DND-41 (cell line): Measurements from ENCODE around the gene CIDEA.
A peak's percentile ranks its signal among the peaks of the same experiment; 100 is the strongest.

Experiments
- ATAC-seq: fragments of 200-7000 bp; cut with Tn5 transposase; 3 replicates; pipeline ENCODE4 v1.9.1; 2021; ENCODE audit warnings: low read depth; ENCODE audit not compliant: insufficient read depth
- DNase-seq: peaks from one replicate; pipeline ENCODE4 v3.0.0-alpha.2; 2020
- H2AFZ ChIP-seq: 2 replicates; pipeline ENCODE4 v1.6.0; 2012; ENCODE audit warnings: low read depth, low read length
- H3K27ac ChIP-seq: 2 replicates; pipeline ENCODE4 v1.5.1; 2012; ENCODE audit warnings: low read length, inconsistent platforms
- H3K27me3 ChIP-seq: fragments of 200-600 bp; sonication (generic); 2 replicates; pipeline ENCODE4 v1.6.0; 2012; ENCODE audit warnings: low read length, mild to moderate bottlenecking, inconsistent platforms; ENCODE audit not compliant: insufficient read depth, poor library complexity
- H3K36me3 ChIP-seq: 2 replicates; pipeline ENCODE4 v1.5.1; 2012; ENCODE audit warnings: low read length, inconsistent platforms; ENCODE audit not compliant: insufficient read depth
- H3K4me1 ChIP-seq: 2 replicates; pipeline ENCODE4 v1.5.1; 2012; ENCODE audit warnings: mild to moderate bottlenecking, low read length; ENCODE audit not compliant: insufficient read depth
- H3K4me2 ChIP-seq: 2 replicates; pipeline ENCODE4 v1.6.0; 2012; ENCODE audit warnings: mild to moderate bottlenecking, moderate library complexity, low read length, inconsistent platforms; ENCODE audit not compliant: insufficient read depth
- H3K4me3 ChIP-seq, 2 experiments: fragments of 200-600 bp in 1 of 2; shearing (Covaris generic) in 1 of 2; 2 replicates each; pipeline ENCODE4 v1.5.1; 2012 to 2016; ENCODE audit warnings: inconsistent platforms in 2 of 2, low read length in 2 of 2, mild to moderate bottlenecking in 2 of 2, low read depth in 1 of 2, moderate library complexity in 1 of 2
- H3K79me2 ChIP-seq: 2 replicates; pipeline ENCODE4 v1.6.0; 2012; ENCODE audit warnings: low read length, inconsistent platforms; ENCODE audit not compliant: insufficient read depth
- H3K9ac ChIP-seq: 2 replicates; pipeline ENCODE4 v1.6.0; 2012; ENCODE audit warnings: low read depth, mild to moderate bottlenecking, inconsistent platforms, low read length, moderate library complexity
- H3K9me3 ChIP-seq: 2 replicates; pipeline ENCODE4 v1.5.1; 2012; ENCODE audit warnings: low read length, moderate library complexity, mild to moderate bottlenecking, inconsistent platforms; ENCODE audit not compliant: insufficient read depth, severe bottlenecking
- H4K20me1 ChIP-seq: 2 replicates; pipeline ENCODE4 v1.6.0; 2012; ENCODE audit warnings: low read length; ENCODE audit not compliant: insufficient read depth
- CTCF ChIP-seq: IDR thresholded peaks from 2 replicates; pipeline ENCODE4 v1.5.1; 2012; ENCODE audit warnings: borderline replicate concordance, low read length, moderate library complexity, mild to moderate bottlenecking; ENCODE audit not compliant: poor library complexity, severe bottlenecking; ENCODE audit errors: extremely low read depth
- EZH2 ChIP-seq: IDR thresholded peaks from 3 replicates; pipeline ENCODE4 v1.6.1; 2012; ENCODE audit warnings: borderline replicate concordance, low read depth, mild to moderate bottlenecking, moderate library complexity, low read length, inconsistent platforms; ENCODE audit not compliant: severe bottlenecking

Gene CIDEA

GRCh38 chr18:12278215-12278671, 24.1 kb downstream of the CIDEA start:
- DNase-seq: no peak
- H3K4me2 ChIP-seq: no peak overlapping the region
- H3K4me3 ChIP-seq: no peak overlapping the region
- no peak overlapping the region for H3K9ac ChIP-seq
- H4K20me1 ChIP-seq: no peaks in the 10 kb centered on the region
- no peak overlapping the region for H3K27ac ChIP-seq
- no peaks in the 10 kb centered on the region for H3K9me3 ChIP-seq
- H3K27me3 ChIP-seq: no peaks in the 10 kb centered on the region
- no peaks in the 10 kb centered on the region for H3K36me3 ChIP-seq
- ATAC-seq: peak; percentile 60; the same call in 2 of the 3 replicates
- no peaks in the 10 kb centered on the region for H3K4me1 ChIP-seq
- no peak overlapping the region for H2AFZ ChIP-seq
- no peaks in the 10 kb centered on the region for H3K79me2 ChIP-seq
- TF ChIP-seq CTCF (peak; percentile 35), EZH2 (no peak)

- H4K20me1 ChIP-seq: no peaks in the 10 kb centered on the region
- no peak for ATAC-seq
- no peak overlapping the region for H3K4me3 ChIP-seq
- no peak overlapping the region for H3K9ac ChIP-seq
- no peaks in the 10 kb centered on the region for H3K9me3 ChIP-seq
- no peaks in the 10 kb centered on the region for H3K27me3 ChIP-seq
- H3K36me3 ChIP-seq: no peaks in the 10 kb centered on the region
- TF ChIP-seq CTCF: no peak
- no peak for TF ChIP-seq EZH2
- no peak overlapping the region for H3K4me2 ChIP-seq
- no peak for DNase-seq
- H2AFZ ChIP-seq: no peak overlapping the region
- no peak overlapping the region for H3K27ac ChIP-seq
- H3K4me1 ChIP-seq: no peaks in the 10 kb centered on the region
- no peaks in the 10 kb centered on the region for H3K79me2 ChIP-seq
Observed at GRCh38 chr18:12278741-12279682, 24.9 kb downstream of the CIDEA start.

GRCh38 chr18:12279781-12280531, 25.8 kb downstream of the CIDEA start:
- Histone ChIP-seq H3K4me3 (no peak overlapping the region), H3K27ac (no peak overlapping the region), H3K4me2 (no peak overlapping the region), H3K27me3 (no peaks in the 10 kb centered on the region), H3K9ac (no peak overlapping the region), H3K79me2 (no peaks in the 10 kb centered on the region), H4K20me1 (no peaks in the 10 kb centered on the region), H3K4me1 (no peaks in the 10 kb centered on the region), H2AFZ (no peak overlapping the region), H3K36me3 (no peaks in the 10 kb centered on the region), H3K9me3 (no peaks in the 10 kb centered on the region)
- DNase-seq (no peak), ATAC-seq (no peak)
- TF ChIP-seq CTCF (no peak), EZH2 (no peak)
